ENCODE results near the gene MEIS1.

Gene MEIS1

GRCh38 chr2:66581339-66582103, 146.6 kb downstream of the MEIS1 start:
- DNase-seq (ENCODE audit: low read depth), result no peak
- TF ChIP-seq CTCF (conservative IDR thresholded peaks at IDR 0.05; ENCODE audit: control insufficient read depth, insufficient read depth, low read depth, low read length), result no peak
- peak overlapping the region; percentile 47 for H3K4me3 ChIP-seq (ENCODE audit: control insufficient read depth, low read depth, low read length)

- no peak for TF ChIP-seq CTCF (conservative IDR thresholded peaks at IDR 0.05; ENCODE audit: control insufficient read depth, insufficient read depth, low read depth, low read length)
- peak overlapping the region; percentile 47 for H3K4me3 ChIP-seq (ENCODE audit: control insufficient read depth, low read depth, low read length)
- no peak for DNase-seq (ENCODE audit: low read depth)
Observed at GRCh38 chr2:66582104-66582986, 147.4 kb downstream of the MEIS1 start.

- no peak for DNase-seq (ENCODE audit: low read depth)
- TF ChIP-seq CTCF (conservative IDR thresholded peaks at IDR 0.05; ENCODE audit: control insufficient read depth, insufficient read depth, low read depth, low read length), result no peak
- peak overlapping the region; percentile 18 for H3K4me3 ChIP-seq (ENCODE audit: control insufficient read depth, low read depth, low read length)
Observed at GRCh38 chr2:66582987-66583880, 148.3 kb downstream of the MEIS1 start.

GRCh38 chr2:66583881-66584280, 149.0 kb downstream of the MEIS1 start:
- no peak for TF ChIP-seq CTCF (conservative IDR thresholded peaks at IDR 0.05; ENCODE audit: control insufficient read depth, insufficient read depth, low read depth, low read length)
- H3K4me3 ChIP-seq (ENCODE audit: control insufficient read depth, low read depth, low read length), result no peak overlapping the region
- no peak for DNase-seq (ENCODE audit: low read depth)

- no peak for DNase-seq (ENCODE audit: low read depth)
- no peak overlapping the region for H3K4me3 ChIP-seq (ENCODE audit: control insufficient read depth, low read depth, low read length)
- TF ChIP-seq CTCF (conservative IDR thresholded peaks at IDR 0.05; ENCODE audit: control insufficient read depth, insufficient read depth, low read depth, low read length), result no peak
Observed at GRCh38 chr2:66585587-66585986, 150.7 kb downstream of the MEIS1 start.

GRCh38 chr2:66587216-66587615, 152.3 kb downstream of the MEIS1 start:
- no peak for DNase-seq (ENCODE audit: low read depth)
- TF ChIP-seq CTCF (conservative IDR thresholded peaks at IDR 0.05; ENCODE audit: control insufficient read depth, insufficient read depth, low read depth, low read length), result peak; percentile 14
- H3K4me3 ChIP-seq (ENCODE audit: control insufficient read depth, low read depth, low read length), result no peak overlapping the region

Data from fibroblast of mammary gland (primary cell).